Endothelial cell of umbilical vein (primary cell): ENCODE data around the gene SHISA6. TPM values are rescaled to one million over a fixed set of nuclear protein-coding genes. Genes with fewer than 3 reads are reported as not detected.
"Not testable (repeated sequence)": the region's sequence is repeated elsewhere in the genome, so short reads cannot be mapped to it uniquely, and the experiment has no call there.

Experiments
- BruUV-seq: library from RNA; stranded (reverse); fragments of 400-500 nt; replicated peaks from 2 replicates; lab custom pipeline; 2021; lab: Mats Ljungman, UMichigan
- CTCF ChIA-PET: fragments of 300-600, 350-600 bp; sonication (Branson Sonifier 250); formaldehyde crosslinking; loops from one replicate; lab custom pipeline; 2021; ENCODE audit warnings: antibody characterized with exemption, inconsistent platforms; lab: Charles Lee
- POLR2A ChIA-PET: fragments of 300-600, 350-600 bp; sonication (Branson Sonifier 250); formaldehyde crosslinking; loops from one replicate; lab custom pipeline; 2021; ENCODE audit warnings: antibody characterized with exemption, inconsistent platforms; lab: Charles Lee
- DNase-seq: peaks from one replicate; pipeline ENCODE4 v3.0.0-alpha.2; 2011; ENCODE audit warnings: low read depth, low spot score
- FAIRE-seq: peaks from 2 replicates; lab custom pipeline; 2011; peaks lifted over from hg19 to GRCh38; lab: Jason Lieb, UNC
- H2AFZ ChIP-seq: 2 replicates; pipeline ENCODE4 v1.6.0; 2012; ENCODE audit warnings: low read depth, low read length, control low read depth, inconsistent platforms
- H3K27ac ChIP-seq: 2 replicates; pipeline ENCODE4 v1.5.1; 2011; ENCODE audit warnings: low read depth, mild to moderate bottlenecking, control low read depth, low read length, moderate library complexity; ENCODE audit not compliant: insufficient read depth
- H3K27me3 ChIP-seq, 2 experiments: 2 replicates each; pipeline versions ENCODE4 v1.6.0 to v1.6.1; 2011; ENCODE audit warnings: low read length in 2 of 2, mixed read lengths in 1 of 2; ENCODE audit not compliant: control insufficient read depth in 2 of 2, insufficient read depth in 2 of 2
- H3K36me3 ChIP-seq, 2 experiments: 2 replicates in 1 of 2; 3 replicates in 1 of 2; pipeline ENCODE4 v1.5.1; 2011; ENCODE audit warnings: low read length in 2 of 2, mild to moderate bottlenecking in 1 of 2, moderate library complexity in 1 of 2; ENCODE audit not compliant: control insufficient read depth in 2 of 2, insufficient read depth in 2 of 2; ENCODE audit errors: extremely low read depth in 1 of 2
- H3K4me1 ChIP-seq: 3 replicates; pipeline ENCODE4 v1.5.1; 2011; ENCODE audit warnings: mild to moderate bottlenecking, low read length; ENCODE audit not compliant: control insufficient read depth, insufficient read depth; ENCODE audit errors: extremely low read depth
- H3K4me2 ChIP-seq: 2 replicates; pipeline ENCODE4 v1.6.1; 2011; ENCODE audit warnings: low read length, control low read depth, mixed read lengths; ENCODE audit not compliant: insufficient read depth
- H3K4me3 ChIP-seq, 3 experiments: fragments of 200-600 bp in 1 of 3; sonication (generic), shearing (Covaris generic) in 1 of 3; replicated peaks in 1 of 3; 2 replicates each; pipeline ENCODE4 v1.5.1; 2011 to 2016; ENCODE audit warnings: control low read depth in 3 of 3, low read length in 3 of 3, mild to moderate bottlenecking in 2 of 3, inconsistent platforms in 1 of 3, low read depth in 1 of 3, moderate library complexity in 1 of 3; ENCODE audit not compliant: insufficient read depth in 1 of 3
- H3K79me2 ChIP-seq: 2 replicates; pipeline ENCODE4 v1.6.0; 2012; ENCODE audit warnings: low read length, inconsistent platforms; ENCODE audit not compliant: control insufficient read depth, insufficient read depth
- H3K9ac ChIP-seq: replicated peaks from 2 replicates; pipeline ENCODE3; 2011; ENCODE audit warnings: low read length, control low read depth; ENCODE audit not compliant: insufficient read depth; ENCODE audit errors: extremely low read depth
- H3K9me1 ChIP-seq: replicated peaks from 3 replicates; pipeline ENCODE4 v1.6.0; 2011; ENCODE audit warnings: mild to moderate bottlenecking, low read length; ENCODE audit not compliant: control insufficient read depth, insufficient read depth; ENCODE audit errors: extremely low read depth
- H3K9me3 ChIP-seq: replicated peaks from 2 replicates; pipeline ENCODE4 v1.5.1; 2012; ENCODE audit warnings: low read length, inconsistent platforms; ENCODE audit not compliant: control insufficient read depth, insufficient read depth
- H4K20me1 ChIP-seq: replicated peaks from 2 replicates; pipeline ENCODE3; 2011; ENCODE audit warnings: mild to moderate bottlenecking, low read length; ENCODE audit not compliant: control insufficient read depth, insufficient read depth; ENCODE audit errors: extremely low read depth
- EZH2 ChIP-seq: IDR thresholded peaks from 2 replicates; pipeline ENCODE4 v1.6.1; 2012; ENCODE audit warnings: borderline replicate concordance, low read depth, mild to moderate bottlenecking, moderate library complexity, low read length, inconsistent platforms; ENCODE audit not compliant: severe bottlenecking
- FOS ChIP-seq: IDR thresholded peaks from 2 replicates; pipeline ENCODE4 v1.6.1; 2011; ENCODE audit warnings: mild to moderate bottlenecking, low read length, moderate library complexity, borderline replicate concordance; ENCODE audit not compliant: insufficient read depth
- GATA2 ChIP-seq: IDR thresholded peaks from 2 replicates; pipeline ENCODE4 v1.7.0; 2011; ENCODE audit warnings: low read depth, mild to moderate bottlenecking, moderate library complexity, mixed read lengths, low read length; ENCODE audit not compliant: insufficient read length, insufficient read depth
- JUN ChIP-seq: IDR thresholded peaks from 2 replicates; pipeline ENCODE4 v1.6.1; 2011; ENCODE audit warnings: borderline replicate concordance, low read depth; ENCODE audit not compliant: insufficient read length, insufficient read depth
- MYC ChIP-seq: IDR thresholded peaks from one replicate; pipeline ENCODE4 v1.6.1; 2011; ENCODE audit warnings: mild to moderate bottlenecking, low read depth, low read length
- POLR2A ChIP-seq: IDR thresholded peaks from 2 replicates; pipeline ENCODE4 v1.6.1; 2012; ENCODE audit warnings: low read depth, mild to moderate bottlenecking, control low read depth, low read length
- POLR2AphosphoS5 ChIP-seq: IDR thresholded peaks from 2 replicates; pipeline ENCODE4 v1.6.1; 2012; ENCODE audit warnings: low read depth, mild to moderate bottlenecking, control low read depth, low read length, moderate library complexity; ENCODE audit not compliant: insufficient read depth
- dilution Hi-C: fragments of 300-500 bp; cut with MboI; formaldehyde crosslinking; loops from one replicate; pipeline ENCODE4 v1.15.0; 2019; ENCODE audit warnings: low sequenced_read_pairs; ENCODE audit not compliant: extremely low pct_ligation_motif_present
- intact Hi-C: fragments of 100-400 bp; cut with micrococcal nuclease; formaldehyde crosslinking; loops from one replicate; pipeline ENCODE4 v1.10.0; 2022
- polyA plus RNA-seq, 4 experiments: library from polyadenylated mRNA; depleted of rRNA in 3 of 4; stranded (reverse) in 3 of 4; unstranded in 1 of 4; fragments of >200 nt; gene quantifications; 2 replicates each; pipeline versions ENCODE4 v1.2.1 to v1.2.3, GENCODE V29; 2011 to 2012; ENCODE audit warnings: missing spikeins in 1 of 4
- total RNA-seq: library from RNA; stranded (reverse); gene quantifications from 2 replicates; pipeline ENCODE4 v1.2.3, GENCODE V29; 2021
- TF ChIP-seq, protein P1 (sequence below), 2 donors: IDR thresholded peaks; 1 replicate in 1 of 2; 2 replicates in 1 of 2; pipeline ENCODE4 v1.5.1; 2011; ENCODE audit warnings: low read length in 2 of 2, mild to moderate bottlenecking in 2 of 2, moderate library complexity in 2 of 2, control low read depth in 1 of 2, inconsistent platforms in 1 of 2, low read depth in 1 of 2; ENCODE audit not compliant: insufficient read depth in 1 of 2; ENCODE audit errors: extremely low read depth in 1 of 2
- TF ChIP-seq, protein P2 (sequence below): IDR thresholded peaks from 2 replicates; pipeline ENCODE4 v1.6.1; 2011; ENCODE audit not compliant: insufficient read depth, insufficient read length

Gene SHISA6
- total and polyA plus RNA-seq, 2 donors (not counting 3 experiments of a cell fraction or from before 2014, with no cell fraction given) = not detected

- Histone ChIP-seq H4K20me1 (no peaks in the 10 kb centered on the region), H3K36me3 (no peaks in the 10 kb centered on the region), H3K4me3 (no peak overlapping the region), H3K4me1 (no peaks in the 10 kb centered on the region), H3K9me1 (no peaks in the 10 kb centered on the region), H3K4me2 (no peak overlapping the region), H3K9me3 (peaks cover 7% of the 10 kb centered on the region), H3K27me3 (no peaks in the 10 kb centered on the region), H3K79me2 (no peaks in the 10 kb centered on the region), H2AFZ (no peak overlapping the region), H3K9ac (no peak overlapping the region), H3K27ac (no peak overlapping the region)
- DNase-seq (no peak), FAIRE-seq (no peak)
- TF ChIP-seq, protein P1, sequence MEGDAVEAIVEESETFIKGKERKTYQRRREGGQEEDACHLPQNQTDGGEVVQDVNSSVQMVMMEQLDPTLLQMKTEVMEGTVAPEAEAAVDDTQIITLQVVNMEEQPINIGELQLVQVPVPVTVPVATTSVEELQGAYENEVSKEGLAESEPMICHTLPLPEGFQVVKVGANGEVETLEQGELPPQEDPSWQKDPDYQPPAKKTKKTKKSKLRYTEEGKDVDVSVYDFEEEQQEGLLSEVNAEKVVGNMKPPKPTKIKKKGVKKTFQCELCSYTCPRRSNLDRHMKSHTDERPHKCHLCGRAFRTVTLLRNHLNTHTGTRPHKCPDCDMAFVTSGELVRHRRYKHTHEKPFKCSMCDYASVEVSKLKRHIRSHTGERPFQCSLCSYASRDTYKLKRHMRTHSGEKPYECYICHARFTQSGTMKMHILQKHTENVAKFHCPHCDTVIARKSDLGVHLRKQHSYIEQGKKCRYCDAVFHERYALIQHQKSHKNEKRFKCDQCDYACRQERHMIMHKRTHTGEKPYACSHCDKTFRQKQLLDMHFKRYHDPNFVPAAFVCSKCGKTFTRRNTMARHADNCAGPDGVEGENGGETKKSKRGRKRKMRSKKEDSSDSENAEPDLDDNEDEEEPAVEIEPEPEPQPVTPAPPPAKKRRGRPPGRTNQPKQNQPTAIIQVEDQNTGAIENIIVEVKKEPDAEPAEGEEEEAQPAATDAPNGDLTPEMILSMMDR (IDR thresholded peaks at IDR 0.05; ENCODE audit: extremely low read depth in 1 of 2, insufficient read depth in 1 of 2, low read depth in 1 of 2, low read length in 2 of 2) = no peak
- TF ChIP-seq FOS (no peak), POLR2A (no peak), EZH2 (no peak), GATA2 (no peak), JUN (no peak), MYC (no peak), POLR2AphosphoS5 (no peak)
- TF ChIP-seq, protein P2, sequence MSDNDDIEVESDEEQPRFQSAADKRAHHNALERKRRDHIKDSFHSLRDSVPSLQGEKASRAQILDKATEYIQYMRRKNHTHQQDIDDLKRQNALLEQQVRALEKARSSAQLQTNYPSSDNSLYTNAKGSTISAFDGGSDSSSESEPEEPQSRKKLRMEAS = no peak
- POLR2A ChIA-PET = no interaction called here
- dilution Hi-C loops (no loop called here), intact Hi-C loops (no loop called here)
- CTCF ChIA-PET = no interaction called here
- no TSS peak for BruUV-seq
Observed at GRCh38 chr17:11300738-11301137, 59.7 kb downstream of the SHISA6 start.

DNA sequence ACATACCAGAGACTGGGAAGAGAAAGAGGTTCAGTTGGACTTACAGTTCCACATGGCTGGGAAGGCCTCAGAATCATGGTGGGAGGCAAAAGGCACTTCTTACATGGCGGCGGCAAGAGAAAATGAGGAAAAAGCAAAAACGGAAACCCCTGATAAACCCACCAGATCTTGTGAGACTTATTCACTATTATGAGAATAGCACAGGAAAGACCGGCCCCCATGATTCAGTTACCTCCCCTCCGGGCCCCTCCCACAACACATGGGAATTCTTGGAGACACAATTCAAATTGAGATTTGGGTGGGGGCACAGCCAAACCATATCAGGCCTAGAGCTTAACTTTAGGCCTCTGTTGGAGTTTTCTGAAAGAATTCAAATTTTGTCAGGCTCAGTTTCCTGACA, 60.9 kb downstream of the SHISA6 start:
- H3K79me2 ChIP-seq, H3K4me3 ChIP-seq, dilution Hi-C loops, FAIRE-seq, H3K27me3 ChIP-seq, H3K4me2 ChIP-seq, H3K36me3 ChIP-seq, H3K4me1 ChIP-seq, CTCF ChIA-PET, intact Hi-C loops, DNase-seq, H4K20me1 ChIP-seq, H2AFZ ChIP-seq, BruUV-seq, H3K9me1 ChIP-seq, POLR2A ChIA-PET, H3K27ac ChIP-seq, H3K9ac ChIP-seq: not testable (repeated sequence)
- H3K9me3 ChIP-seq = peaks cover 10% of the 10 kb centered on the region
